ENCODE measurements around the gene GARRE1. TPM values are rescaled to one million over a fixed set of nuclear protein-coding genes. Genes with fewer than 3 reads are reported as not detected.

The GARRE1 gene
- total and polyA plus RNA-seq, 2 of the 8 experiments (the other 6 are each of a cell fraction or from before 2014, with no cell fraction given) = 16.4 to 23.1 TPM

DNA sequence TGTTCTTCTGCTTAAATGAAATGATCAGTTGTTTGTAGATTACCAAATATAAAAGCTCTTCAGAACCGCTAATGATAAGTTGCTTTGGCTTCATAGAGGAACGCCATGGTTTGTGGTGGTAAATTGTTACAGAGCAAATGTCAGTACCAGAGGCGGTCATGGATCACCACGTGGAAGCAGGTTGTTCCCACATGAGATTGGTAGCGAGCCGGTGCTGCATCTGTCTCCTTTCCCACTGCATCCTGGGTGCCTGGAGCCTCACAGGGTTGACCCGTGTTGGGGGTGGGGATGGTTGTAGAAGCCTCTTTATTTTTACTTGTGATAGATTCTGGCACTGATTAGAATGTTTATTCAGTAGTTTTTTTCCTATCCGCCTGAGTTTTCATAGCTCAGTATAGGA, 14.7 kb downstream of the GARRE1 start:
- H3K18ac ChIP-seq (ENCODE audit: extremely low read depth, low read length) = no peak overlapping the region
- H3K4me2 ChIP-seq (ENCODE audit: insufficient read depth in 1 of 2, low read depth in 2 of 2, low read length in 2 of 2) = no peak overlapping the region
- no peak overlapping the region for H2AK5ac ChIP-seq (ENCODE audit: low read depth, low read length)
- no peak overlapping the region for H4K8ac ChIP-seq (ENCODE audit: extremely low read depth, insufficient read depth, low read length)
- no peaks in the 10 kb centered on the region for H3K9me3 ChIP-seq (ENCODE audit: insufficient read depth in 2 of 2, low read depth in 1 of 2, low read length in 1 of 2)
- H2BK20ac ChIP-seq (ENCODE audit: low read length) = no peak overlapping the region
- H4K20me1 ChIP-seq (replicated peaks in 1 of 2; ENCODE audit: control insufficient read depth in 1 of 2, insufficient read depth in 2 of 2, low read length in 2 of 2) = peaks cover 0 to 2% of the 10 kb centered on the region in 2 experiments
- no peak overlapping the region for H3K4ac ChIP-seq (replicated peaks; ENCODE audit: insufficient read length, low read depth, low read length)
- no peak overlapping the region for H2BK12ac ChIP-seq (ENCODE audit: low read depth, low read length)
- H3K9ac ChIP-seq (replicated peaks in 1 of 4; ENCODE audit: extremely low read depth in 1 of 4, low read depth in 3 of 4, low read length in 3 of 4) = peak overlapping the region in 1 of 4 experiments; percentile 29; a peak in 1 of 7 replicates
- no peaks in the 10 kb centered on the region for H3K23me2 ChIP-seq (ENCODE audit: low read depth, low read length)
- ChIA-PET POLR2A (ENCODE audit: partially characterized antibody) (interaction anchor here (1.1 to 1.4 kb wide), 2 partner anchors 8 to 97 kb away, joined by 3 to 6 read pairs; no protein-coding TSS in a partner anchor), CTCF (ENCODE audit: partially characterized antibody) (interaction anchor here (0.6 to 1.5 kb wide), 6 partner anchors 12 to 147 kb away, joined by 3 to 6 read pairs (median 4); no protein-coding TSS in a partner anchor)
- H3K14ac ChIP-seq (ENCODE audit: insufficient read length) = no peak overlapping the region
- 0 out of 2 replicates have a peak overlapping the region, but pooled peaks have one; percentile 55 for H2BK5ac ChIP-seq (ENCODE audit: low read depth, low read length)
- H3K27me3 ChIP-seq (replicated peaks in 1 of 4; ENCODE audit: control insufficient read depth in 3 of 4, extremely low read depth in 1 of 4, insufficient read depth in 3 of 4, low read length in 3 of 4) = no peaks in the 10 kb centered on the region
- no peak overlapping the region for H3K23ac ChIP-seq (ENCODE audit: insufficient read length)
- no peak overlapping the region for H2BK120ac ChIP-seq (replicated peaks; ENCODE audit: low read depth, low read length)
- no peak overlapping the region for H4K5ac ChIP-seq (ENCODE audit: insufficient read length, low read depth, low read length)
- FAIRE-seq (no peak), DNase-seq (ENCODE audit: low read depth in 1 of 2, low spot score in 2 of 2) (no peak)
- H2BK15ac ChIP-seq (ENCODE audit: low read length) = no peak overlapping the region
- no peak overlapping the region for H4K91ac ChIP-seq (replicated peaks; ENCODE audit: insufficient read length, low read length)
- no peak overlapping the region for H3K4me3 ChIP-seq (ENCODE audit: extremely low read depth in 1 of 4, insufficient read depth in 2 of 4, low read depth in 3 of 4, low read length in 4 of 4)
- peaks cover 0 to 44% of the 10 kb centered on the region in 2 experiments; a peak in 2 of 4 replicates for H3K79me2 ChIP-seq (ENCODE audit: control insufficient read depth in 1 of 2, insufficient read depth in 2 of 2, low read length in 2 of 2)
- H2AFZ ChIP-seq (ENCODE audit: low read length) = no peak overlapping the region
- H3K36me3 ChIP-seq (ENCODE audit: control insufficient read depth in 2 of 4, insufficient read depth in 4 of 4, low read length in 3 of 4) = no peaks in the 10 kb centered on the region
- H3K27ac ChIP-seq (ENCODE audit: low read depth, low read length) = no peak overlapping the region
- WGBS, 2 experiments (ENCODE audit: extremely low coverage in 1 of 2, insufficient coverage in 1 of 2, insufficient read length in 1 of 2, insufficient replicate concordance in 2 of 2, low coverage in 1 of 2, low lambda C conversion rate in 2 of 2, missing lambda C conversion rate in 1 of 2) = 88% methylated on average over 8 of the region's 8 CpGs; no CpG with 5 or more reads in 1 of the 2 experiments
- H3K79me1 ChIP-seq (ENCODE audit: low read depth, low read length) = peaks cover 3% of the 10 kb centered on the region; the same call in 1 of the 2 replicates
- peaks cover 0 to 10% (median 7%) of the 10 kb centered on the region in 4 experiments; a peak in 5 of 7 replicates for H3K4me1 ChIP-seq (replicated peaks in 1 of 4; ENCODE audit: control insufficient read depth in 3 of 4, insufficient read depth in 4 of 4, low read length in 3 of 4)
- no peak overlapping the region for H3K56ac ChIP-seq (replicated peaks; ENCODE audit: insufficient read length, low read depth, low read length)
- TF ChIP-seq CBX5 (IDR thresholded peaks at IDR 0.05; ENCODE audit: low read depth, low read length) = no peak
- no peak for TF ChIP-seq RFX5 (IDR thresholded peaks at IDR 0.05; ENCODE audit: borderline replicate concordance, low read depth, low read length)
- TF ChIP-seq, protein P1, sequence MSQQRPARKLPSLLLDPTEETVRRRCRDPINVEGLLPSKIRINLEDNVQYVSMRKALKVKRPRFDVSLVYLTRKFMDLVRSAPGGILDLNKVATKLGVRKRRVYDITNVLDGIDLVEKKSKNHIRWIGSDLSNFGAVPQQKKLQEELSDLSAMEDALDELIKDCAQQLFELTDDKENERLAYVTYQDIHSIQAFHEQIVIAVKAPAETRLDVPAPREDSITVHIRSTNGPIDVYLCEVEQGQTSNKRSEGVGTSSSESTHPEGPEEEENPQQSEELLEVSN (IDR thresholded peaks at IDR 0.05) = no peak
- TF ChIP-seq KDM1A (IDR thresholded peaks at IDR 0.05; ENCODE audit: borderline replicate concordance, low read length) = no peak
- TF ChIP-seq CHD2 (IDR thresholded peaks at IDR 0.05; ENCODE audit: low read length) = no peak
- TF ChIP-seq TBP (IDR thresholded peaks at IDR 0.05; ENCODE audit: low read depth, low read length) = no peak
- TF ChIP-seq SIRT6 (IDR thresholded peaks at IDR 0.05; ENCODE audit: low read length) = no peak
- TF ChIP-seq NRF1 (IDR thresholded peaks at IDR 0.05; ENCODE audit: low read depth, low read length) = no peak
- TF ChIP-seq TEAD4 (IDR thresholded peaks at IDR 0.05; ENCODE audit: low read depth, low read length) = no peak
- TF ChIP-seq CTBP2 (IDR thresholded peaks at IDR 0.05; ENCODE audit: borderline replicate concordance, insufficient read depth, insufficient read length, low read length) = no peak
- TF ChIP-seq SIN3A (conservative IDR thresholded peaks at IDR 0.05 in 1 of 2, IDR thresholded peaks at IDR 0.05 in 1 of 2; ENCODE audit: low read depth in 1 of 2, low read length in 2 of 2) = no peak
- no peak for TF ChIP-seq RNF2 (IDR thresholded peaks at IDR 0.05; ENCODE audit: borderline replicate concordance, low read depth, low read length, missing control alignments, poor library complexity, severe bottlenecking)
- TF ChIP-seq SRF (IDR thresholded peaks at IDR 0.05; ENCODE audit: low read depth, low read length) = no peak

Data from H1 (cell line).